Measurements from ENCODE around the gene HES5.

DNA sequence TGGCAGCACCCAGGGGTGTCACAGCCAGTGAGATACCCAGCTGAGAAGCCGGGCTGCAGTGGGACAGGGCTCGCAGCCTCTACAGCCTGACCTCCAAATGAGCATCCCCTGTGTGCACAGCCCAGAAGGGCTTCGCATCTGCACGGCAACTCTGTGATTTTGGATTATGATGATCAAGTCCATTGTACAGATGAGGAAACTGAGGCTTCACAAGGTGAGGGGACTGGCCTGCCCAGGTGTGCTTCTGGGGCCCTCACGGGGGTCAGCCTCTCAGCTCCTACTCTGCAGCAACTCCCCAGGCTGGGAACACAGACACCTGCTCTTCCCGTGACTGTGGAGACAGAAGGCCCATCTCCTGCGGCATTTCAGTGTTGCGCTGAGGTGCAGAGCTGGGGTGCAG, 8.8 kb upstream of the HES5 start:
- TF ChIP-seq POLR2A (IDR thresholded peaks at IDR 0.05) (no peak), CTCF (IDR thresholded peaks at IDR 0.05) (no peak)

Measured in uterus (tissue), 2 donors.